NB4 (cell line): ENCODE measurements around the gene WDR19.

ENCODE experiments used
- CTCF ChIP-seq: IDR thresholded peaks from one replicate; pipeline ENCODE4 v1.5.1; 2012; ENCODE audit warnings: low read depth, low read length
- MYC ChIP-seq: IDR thresholded peaks from 2 replicates; pipeline ENCODE4 v1.6.1; 2011; ENCODE audit warnings: low read depth, low read length
- POLR2A ChIP-seq: IDR thresholded peaks from 2 replicates; pipeline ENCODE4 v1.6.1; 2011; ENCODE audit warnings: mild to moderate bottlenecking; ENCODE audit not compliant: insufficient read length; ENCODE audit errors: extremely low read depth

- TF ChIP-seq MYC (no peak), CTCF (no peak), POLR2A (no peak)
Measured at GRCh38 chr4:39134683-39135306, 47.5 kb upstream of the WDR19 start.
